ENCODE results near the gene SLC28A3. TPM values are rescaled to one million over a fixed set of nuclear protein-coding genes. Genes with fewer than 3 reads are reported as not detected.
A peak's percentile ranks its signal among the peaks of the same experiment; 100 is the strongest.

The SLC28A3 gene
- total RNA-seq, 1 experiment from 2014 or later: not detected

DNA sequence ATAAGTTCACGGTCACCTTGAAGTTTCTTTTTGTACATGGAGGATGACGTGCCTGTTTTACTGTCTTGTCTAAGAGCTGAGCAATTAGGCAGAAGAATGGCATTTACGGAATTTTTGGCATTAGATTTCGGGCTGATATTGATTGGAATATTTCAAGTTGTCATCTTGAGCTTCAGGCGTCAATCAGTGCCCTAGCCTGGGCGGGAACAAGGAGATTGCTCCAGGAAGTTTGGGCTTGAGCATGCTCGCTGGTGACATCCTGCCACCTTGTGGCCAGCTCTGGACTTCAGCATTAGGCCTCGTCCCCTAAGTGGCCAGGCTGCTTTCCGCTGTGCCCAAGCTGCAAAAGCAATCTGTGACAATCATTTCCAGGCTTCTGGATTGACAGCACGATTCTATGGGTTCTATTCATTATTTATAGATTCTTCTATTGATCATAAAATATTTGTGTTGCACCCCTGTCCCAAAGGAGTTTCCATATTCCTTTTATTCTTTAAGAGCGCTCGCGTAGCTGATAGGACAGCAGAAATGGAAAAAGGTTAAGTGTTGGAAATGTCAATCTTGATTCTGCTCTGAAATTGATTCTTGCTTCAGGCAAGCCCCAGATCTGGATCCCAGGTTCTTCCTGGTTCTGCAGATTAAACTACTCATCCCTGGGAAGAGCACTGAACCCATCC lies 79.3 kb downstream of the SLC28A3 start:
- Histone ChIP-seq H3K9me3 (ENCODE audit: low read length) (no peaks in the 10 kb centered on the region), H3K9ac (ENCODE audit: low read length) (no peak overlapping the region), H3K36me3 (ENCODE audit: low read depth, low read length) (no peaks in the 10 kb centered on the region), H3K27me3 (ENCODE audit: low read length) (0 out of 2 replicates have a peak, but pooled peaks cover 5% of the 10 kb centered on the region), H3K27ac (ENCODE audit: low read length) (no peak overlapping the region), H3K9me2 (replicated peaks; ENCODE audit: low read length) (no peaks in the 10 kb centered on the region), H3K4me1 (ENCODE audit: insufficient read depth, low read length) (no peaks in the 10 kb centered on the region), H3F3A (ENCODE audit: low read length, unreplicated experiment) (no peaks in the 10 kb centered on the region), H3K4me3 (ENCODE audit: low read length) (no peak overlapping the region), H3K79me2 (ENCODE audit: low read length) (no peaks in the 10 kb centered on the region), H2AFZ (ENCODE audit: low read length) (no peak overlapping the region), H3K4me2 (ENCODE audit: low read length) (peak overlapping the region; percentile 39; the same call in 1 of the 2 replicates), H4K20me1 (ENCODE audit: low read length) (no peaks in the 10 kb centered on the region)
- TF ChIP-seq CTCF (conservative IDR thresholded peaks at IDR 0.05; ENCODE audit: low read depth, low read length) (peak; percentile 86), EZH2phosphoT487 (IDR thresholded peaks at IDR 0.05; ENCODE audit: borderline replicate concordance, low read length) (no peak)
- POLR2A ChIA-PET (ENCODE audit: unreplicated experiment): no interaction called here
- intact Hi-C loops (cut with micrococcal nuclease): loop anchor here (1.0 to 5.0 kb wide), 6 partner anchors 54 to 424 kb away; partner anchors contain the start of genes HNRNPK, KIF27 and RMI1
- ATAC-seq (peak; percentile 97), DNase-seq (peak; percentile 80)
- BruUV-seq (replicated peaks): no TSS peak
- CTCF ChIA-PET: no interaction called here

DNA sequence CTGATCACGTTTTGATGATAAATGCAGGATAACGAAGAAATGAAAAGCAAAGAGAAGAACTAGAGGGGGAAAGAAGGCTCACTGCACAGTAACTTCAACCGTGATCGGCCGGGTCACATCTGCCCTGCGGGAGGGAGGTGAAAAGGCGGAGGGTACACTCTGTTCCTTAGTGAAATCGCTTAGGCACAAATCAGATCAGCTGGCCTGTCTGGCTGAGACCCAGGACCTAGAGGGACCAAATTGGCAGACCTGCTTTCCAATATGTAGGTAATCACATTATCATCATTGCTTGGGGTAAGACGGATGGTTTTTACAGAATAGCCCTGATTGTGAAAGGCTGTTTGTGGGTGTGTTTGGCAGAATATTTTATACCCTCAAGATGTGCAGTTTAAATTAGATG lies 82.2 kb downstream of the SLC28A3 start:
- TF ChIP-seq EZH2phosphoT487 (IDR thresholded peaks at IDR 0.05; ENCODE audit: borderline replicate concordance, low read length) (no peak), EZH2 (IDR thresholded peaks at IDR 0.05; ENCODE audit: low read length, unreplicated experiment) (no peak), CTCF (conservative IDR thresholded peaks at IDR 0.05; ENCODE audit: low read depth, low read length) (no peak)
- no peak for DNase-seq
- H3K27me3 ChIP-seq (ENCODE audit: low read length): no peaks in the 10 kb centered on the region
- POLR2A ChIA-PET (ENCODE audit: unreplicated experiment): no interaction called here
- H3K4me3 ChIP-seq (ENCODE audit: low read length): no peak overlapping the region
- intact Hi-C loops (cut with micrococcal nuclease): no loop called here
- H3K9ac ChIP-seq (ENCODE audit: low read length): no peak overlapping the region
- no peaks in the 10 kb centered on the region for H3K9me3 ChIP-seq (ENCODE audit: low read length)
- H3K4me2 ChIP-seq (ENCODE audit: low read length): no peak overlapping the region
- no peaks in the 10 kb centered on the region for H3K36me3 ChIP-seq (ENCODE audit: low read depth, low read length)
- no peaks in the 10 kb centered on the region for H3K9me2 ChIP-seq (replicated peaks; ENCODE audit: low read length)
- no peaks in the 10 kb centered on the region for H4K20me1 ChIP-seq (ENCODE audit: low read length)
- no peak overlapping the region for H3K27ac ChIP-seq (ENCODE audit: low read length)
- no peak overlapping the region for H2AFZ ChIP-seq (ENCODE audit: low read length)
- CTCF ChIA-PET: no interaction called here
- ATAC-seq: no peak
- no peaks in the 10 kb centered on the region for H3K79me2 ChIP-seq (ENCODE audit: low read length)
- no peaks in the 10 kb centered on the region; the same call in 1 of the 2 replicates for H3K4me1 ChIP-seq (ENCODE audit: insufficient read depth, low read length)
- no peaks in the 10 kb centered on the region for H3F3A ChIP-seq (ENCODE audit: low read length, unreplicated experiment)
- no TSS peak for BruUV-seq (replicated peaks)

- no peaks in the 10 kb centered on the region for H3K79me2 ChIP-seq (ENCODE audit: low read length)
Measured at GRCh38 chr9:84255696-84256095, 84.9 kb downstream of the SLC28A3 start.

More at GRCh38 chr9:84255696-84256095, 84.9 kb downstream of the SLC28A3 start:
- H3F3A ChIP-seq (ENCODE audit: low read length, unreplicated experiment): no peaks in the 10 kb centered on the region
- no peak for ATAC-seq
- H2AFZ ChIP-seq (ENCODE audit: low read length): no peak overlapping the region
- H3K4me1 ChIP-seq (ENCODE audit: insufficient read depth, low read length): no peaks in the 10 kb centered on the region; the same call in 1 of the 2 replicates
- H3K9ac ChIP-seq (ENCODE audit: low read length): no peak overlapping the region
- H3K27ac ChIP-seq (ENCODE audit: low read length): no peak overlapping the region
- TF ChIP-seq CTCF (conservative IDR thresholded peaks at IDR 0.05; ENCODE audit: low read depth, low read length) (no peak), EZH2 (IDR thresholded peaks at IDR 0.05; ENCODE audit: low read length, unreplicated experiment) (no peak), EZH2phosphoT487 (IDR thresholded peaks at IDR 0.05; ENCODE audit: borderline replicate concordance, low read length) (no peak)
- DNase-seq: no peak
- no peak overlapping the region for H3K4me2 ChIP-seq (ENCODE audit: low read length)
- H3K4me3 ChIP-seq (ENCODE audit: low read length): no peak overlapping the region
- no peaks in the 10 kb centered on the region for H3K9me3 ChIP-seq (ENCODE audit: low read length)
- no peaks in the 10 kb centered on the region for H3K36me3 ChIP-seq (ENCODE audit: low read depth, low read length)
- H3K27me3 ChIP-seq (ENCODE audit: low read length): peaks cover 19% of the 10 kb centered on the region
- no peaks in the 10 kb centered on the region for H3K9me2 ChIP-seq (replicated peaks; ENCODE audit: low read length)
- ChIA-PET CTCF (no interaction called here), POLR2A (ENCODE audit: unreplicated experiment) (no interaction called here)
- BruUV-seq (replicated peaks): no TSS peak
- intact Hi-C loops (cut with micrococcal nuclease): no loop called here
- H4K20me1 ChIP-seq (ENCODE audit: low read length): no peaks in the 10 kb centered on the region
